GM12878 (cell line): ENCODE data around the gene OLFM1. TPM values are rescaled to one million over a fixed set of nuclear protein-coding genes. Genes with fewer than 3 reads are reported as not detected.

Source experiments
- ATAC-seq: fragments of 200-7000 bp; cut with Tn5 transposase; 3 replicates; pipeline ENCODE4 v1.9.1; 2020; ENCODE audit warnings: mild to moderate bottlenecking, moderate library complexity
- BruUV-seq: library from RNA; stranded (reverse); fragments of 400-500 nt; replicated peaks from 2 replicates; lab custom pipeline; 2021; lab: Mats Ljungman, UMichigan
- CTCF ChIA-PET: fragments of 300-600 bp; sonication (Branson Sonifier 250); formaldehyde crosslinking; extraction: SDS; loops from one replicate; lab custom pipeline; 2021; ENCODE audit warnings: inconsistent platforms; lab: Yijun Ruan, JAX
- POLR2A ChIA-PET: fragments of 350-600 bp; formaldehyde crosslinking; extraction: SDS; loops from one replicate; lab custom pipeline; 2021; ENCODE audit warnings: inconsistent platforms; lab: Charles Lee
- RAD21 ChIA-PET: fragments of 300-600 bp; sonication (Branson Sonifier 250); formaldehyde crosslinking; loops from one replicate; lab custom pipeline; 2023; ENCODE audit warnings: antibody characterized with exemption; ENCODE audit not compliant: unreplicated experiment; lab: Charles Lee
- SMC1A ChIA-PET: fragments of 300-600 bp; sonication (Branson Sonifier 250); formaldehyde crosslinking; loops from one replicate; lab custom pipeline; 2023; ENCODE audit not compliant: unreplicated experiment, uncharacterized antibody; lab: Charles Lee
- DNase-seq: peaks from one replicate; pipeline ENCODE4 v3.0.0-alpha.2; 2011; ENCODE audit warnings: low read depth, low spot score
- FAIRE-seq: peaks from 3 replicates; lab custom pipeline; 2011; peaks lifted over from hg19 to GRCh38; lab: Jason Lieb, UNC
- H2AFZ ChIP-seq: 2 replicates; pipeline ENCODE4 v1.6.0; 2011; ENCODE audit warnings: low read depth, low read length, control low read depth; ENCODE audit not compliant: control insufficient read depth
- H3K27ac ChIP-seq: 2 replicates; pipeline ENCODE4 v1.5.1; 2011; ENCODE audit warnings: control low read depth; ENCODE audit not compliant: control insufficient read depth, insufficient read depth
- H3K27me3 ChIP-seq, 2 experiments: replicated peaks in 1 of 2; 2 replicates each; pipeline versions ENCODE4 v1.6.0 to v1.6.1; 2011; ENCODE audit warnings: low read length in 1 of 2; ENCODE audit not compliant: control insufficient read depth in 2 of 2, insufficient read depth in 2 of 2
- H3K36me3 ChIP-seq, 2 experiments: 2 replicates each; pipeline ENCODE4 v1.5.1; 2011; ENCODE audit warnings: low read length in 1 of 2; ENCODE audit not compliant: control insufficient read depth in 2 of 2, insufficient read depth in 2 of 2
- H3K4me1 ChIP-seq: 2 replicates; pipeline ENCODE4 v1.6.1; 2011; ENCODE audit warnings: mild to moderate bottlenecking, low read length, moderate library complexity, mixed read lengths; ENCODE audit not compliant: control insufficient read depth, insufficient read depth
- H3K4me2 ChIP-seq: 2 replicates; pipeline ENCODE4 v1.6.0; 2011; ENCODE audit warnings: control low read depth; ENCODE audit not compliant: control insufficient read depth, insufficient read depth
- H3K4me3 ChIP-seq: fragments of 200-600 bp; sonication (generic); 2 replicates; pipeline ENCODE4 v1.5.1; 2016
- H3K79me2 ChIP-seq: 2 replicates; pipeline ENCODE4 v1.6.0; 2011; ENCODE audit warnings: low read length; ENCODE audit not compliant: control insufficient read depth, insufficient read depth
- H3K9ac ChIP-seq: 2 replicates; pipeline ENCODE4 v1.8.0; 2011; ENCODE audit warnings: low read length, control low read depth, mixed read lengths; ENCODE audit not compliant: control insufficient read depth, insufficient read depth
- H3K9me3 ChIP-seq: replicated peaks from 3 replicates; pipeline ENCODE4 v1.5.1; 2011; ENCODE audit warnings: mild to moderate bottlenecking, low read length; ENCODE audit not compliant: control insufficient read depth, insufficient read depth
- H4K20me1 ChIP-seq: 2 replicates; pipeline ENCODE4 v1.6.0; 2011; ENCODE audit not compliant: control insufficient read depth, insufficient read depth
- BACH1 ChIP-seq: fragments of 450-650 bp; IDR thresholded peaks from 2 replicates; pipeline ENCODE4 v1.6.1; 2017; ENCODE audit warnings: mild to moderate bottlenecking, borderline replicate concordance
- ESRRA ChIP-seq: IDR thresholded peaks from 2 replicates; pipeline ENCODE4 v1.6.1; 2012; ENCODE audit warnings: mild to moderate bottlenecking, low read length, improper control_type of control experiment
- HSF1 ChIP-seq: fragments of 150-350 bp; IDR thresholded peaks from 2 replicates; pipeline ENCODE4 v1.6.1; 2014; ENCODE audit warnings: mild to moderate bottlenecking, low read depth, low read length
- KAT2A ChIP-seq: conservative IDR thresholded peaks from 2 replicates; pipeline ENCODE4 v1.6.1; 2011; ENCODE audit warnings: low read depth, low read length; ENCODE audit not compliant: control insufficient read depth
- MLLT1 ChIP-seq: fragments of 450-650 bp; IDR thresholded peaks from 2 replicates; pipeline ENCODE4 v1.6.1; 2016; ENCODE audit warnings: mild to moderate bottlenecking
- NBN ChIP-seq: fragments of 450-650 bp; IDR thresholded peaks from 2 replicates; pipeline ENCODE4 v1.6.1; 2016
- POLR2AphosphoS5 ChIP-seq: IDR thresholded peaks from 2 replicates; pipeline ENCODE4 v1.6.1; 2011; ENCODE audit warnings: mild to moderate bottlenecking, low read length, inconsistent platforms
- SMAD5 ChIP-seq: IDR thresholded peaks from 2 replicates; pipeline ENCODE4 v1.6.1; 2016; ENCODE audit warnings: antibody characterized with exemption, low read depth
- SPI1 ChIP-seq: IDR thresholded peaks from 2 replicates; pipeline ENCODE4 v1.6.1; 2011; ENCODE audit warnings: low read depth, mild to moderate bottlenecking, low read length, moderate library complexity, borderline replicate concordance; ENCODE audit not compliant: insufficient read depth
- ZBTB4 ChIP-seq: fragments of 450-650 bp; formaldehyde crosslinking; IDR thresholded peaks from 2 replicates; pipeline ENCODE4 v1.4.0; 2022; ENCODE audit warnings: mild to moderate bottlenecking, moderate library complexity
- ZNF274 ChIP-seq: IDR thresholded peaks from one replicate; pipeline ENCODE4 v1.8.0; 2011; ENCODE audit not compliant: insufficient read length, insufficient read depth
- ZNF384 ChIP-seq: IDR thresholded peaks from 2 replicates; pipeline ENCODE4 v1.6.1; 2012; ENCODE audit warnings: low read depth, mild to moderate bottlenecking, low read length, improper control_type of control experiment, borderline replicate concordance
- ZNF592 ChIP-seq: fragments of 450-650 bp; IDR thresholded peaks from 2 replicates; pipeline ENCODE4 v1.6.1; 2017; ENCODE audit warnings: mild to moderate bottlenecking, moderate library complexity
- ZZZ3 ChIP-seq: IDR thresholded peaks from 2 replicates; pipeline ENCODE4 v1.6.1; 2011; ENCODE audit warnings: low read depth; ENCODE audit not compliant: control insufficient read depth, insufficient read length
- WGBS: methylation state at CpG from one replicate; pipeline ENCODE4 v1.1.6; 2016; ENCODE audit warnings: low lambda C conversion rate; ENCODE audit not compliant: insufficient replicate concordance, insufficient coverage; ENCODE audit errors: missing lambda C conversion rate; 5-methylcytosine and 5-hydroxymethylcytosine counted together
- in situ Hi-C: fragments of 300-500 bp; cut with MboI; formaldehyde crosslinking; loops from 9 replicates; pipeline ENCODE4 v1.14.3; 2018; ENCODE audit warnings: mixed read lengths
- intact Hi-C: fragments of 100-400 bp; cut with micrococcal nuclease; formaldehyde crosslinking; loops from one replicate; pipeline ENCODE4 v1.14.2; 2022; ENCODE audit not compliant: unreplicated experiment
- polyA plus RNA-seq, 11 experiments: library from polyadenylated mRNA; depleted of rRNA in 4 of 11; unstranded in 6 of 11; stranded (reverse) in 5 of 11; fragments of >200 nt; fragmentation: Nextera tagmentation in 4 of 11; fragmentation: Illumina TruSeq in 1 of 11; extraction: Ambion mirVana in 4 of 11; extraction: Trizol in 1 of 11; gene quantifications; 1 replicate in 1 of 11; 2 replicates in 10 of 11; pipeline versions ENCODE4 v1.2.1 to v1.2.3, GENCODE V29; 2011 to 2016; ENCODE audit warnings: inconsistent platforms in 2 of 11, missing spikeins in 2 of 11, low read depth in 1 of 11
- total RNA-seq, 4 experiments: library from RNA; depleted of rRNA in 3 of 4; stranded (reverse); fragments of >200 nt in 3 of 4; fragmentation: Illumina TruSeq in 1 of 4; extraction: Trizol in 1 of 4; gene quantifications; 2 replicates each; pipeline versions ENCODE4 v1.2.1 to v1.2.3, GENCODE V29; 2013 to 2021

Gene OLFM1
- total and polyA plus RNA-seq, 10 of the 15 experiments (the other 5 are each of a cell fraction or from before 2014, with no cell fraction given) = not detected

GRCh38 chr9:135108831-135109510 lies 21.5 kb downstream of the OLFM1 start:
- no peaks in the 10 kb centered on the region for H3K9me3 ChIP-seq
- no peak for ATAC-seq
- no peak for DNase-seq
- FAIRE-seq = no peak
- no TSS peak for BruUV-seq
- ChIA-PET RAD21 (no interaction called here), SMC1A (no interaction called here), CTCF (no interaction called here), POLR2A (no interaction called here)
- H3K4me2 ChIP-seq = no peak overlapping the region
- H3K9ac ChIP-seq = no peak overlapping the region
- WGBS = 14% methylated on average over 15 of the region's 15 CpGs
- H2AFZ ChIP-seq = no peak overlapping the region
- no peak overlapping the region for H3K4me3 ChIP-seq
- no peak overlapping the region for H3K27ac ChIP-seq
- no peaks in the 10 kb centered on the region for H3K36me3 ChIP-seq
- H3K27me3 ChIP-seq = peaks cover 0 to 5% of the 10 kb centered on the region in 2 experiments; a peak in 3 of 4 replicates
- intact Hi-C loops = no loop called here
- no peaks in the 10 kb centered on the region for H3K4me1 ChIP-seq
- no peaks in the 10 kb centered on the region for H3K79me2 ChIP-seq
- no peaks in the 10 kb centered on the region for H4K20me1 ChIP-seq
- in situ Hi-C loops = no loop called here
- TF ChIP-seq NBN (no peak), ZBTB4 (CRISPR knock-in tag) (no peak), SMAD5 (no peak), BACH1 (no peak), KAT2A (no peak), ZNF384 (no peak), SPI1 (no peak), POLR2AphosphoS5 (no peak), ZNF592 (no peak), ZNF274 (no peak), HSF1 (no peak), MLLT1 (no peak), ESRRA (no peak), ZZZ3 (no peak)
